Measurements from ENCODE around the gene U2AF1L4.

The U2AF1L4 gene

DNA sequence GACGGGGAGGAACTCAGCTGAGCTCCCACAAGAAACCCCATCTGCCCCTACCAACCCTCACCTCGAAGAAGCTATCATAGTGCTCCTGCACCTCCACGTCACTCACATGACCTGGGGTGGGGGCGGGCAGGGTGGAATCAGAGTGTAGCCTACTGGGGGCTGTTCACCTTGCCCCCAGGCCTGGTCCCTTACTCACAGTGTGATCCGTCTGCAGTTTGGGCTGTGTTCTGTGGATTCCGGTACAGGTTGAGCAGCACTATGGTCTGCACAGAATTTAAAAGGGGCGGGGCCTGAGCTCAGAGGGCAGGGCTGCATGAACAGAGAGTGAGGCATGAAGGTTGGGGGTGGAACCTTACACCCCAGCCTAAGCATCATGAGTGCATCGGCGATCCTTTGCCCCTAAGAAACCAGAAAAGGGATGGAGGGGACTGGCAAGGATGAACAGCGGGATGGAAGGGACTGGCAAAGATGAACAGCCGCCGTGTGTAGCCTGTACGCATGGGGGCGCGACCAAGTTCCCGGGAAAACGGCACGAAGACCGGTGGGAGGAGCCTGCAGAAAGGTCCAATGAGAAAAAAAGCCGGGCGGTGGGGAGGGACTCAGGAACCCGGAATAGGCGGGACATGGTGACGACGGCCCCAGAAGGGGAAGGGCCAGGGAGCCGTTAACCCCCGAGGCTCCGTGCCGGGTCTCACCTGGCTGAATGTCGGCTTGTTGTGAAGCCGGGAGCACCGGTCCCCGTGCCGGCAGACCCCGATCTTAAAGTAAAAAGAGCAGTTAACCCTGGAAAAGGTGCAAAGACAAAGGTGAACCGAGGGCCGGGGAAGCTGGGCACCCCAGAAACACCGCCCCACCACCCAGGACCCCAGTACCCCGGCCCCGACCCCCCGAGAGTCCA is 539 bp downstream of the U2AF1L4 start:
- DNase-seq (ENCODE audit: low spot score), result peak; percentile 82
- TF ChIP-seq, protein P1, sequence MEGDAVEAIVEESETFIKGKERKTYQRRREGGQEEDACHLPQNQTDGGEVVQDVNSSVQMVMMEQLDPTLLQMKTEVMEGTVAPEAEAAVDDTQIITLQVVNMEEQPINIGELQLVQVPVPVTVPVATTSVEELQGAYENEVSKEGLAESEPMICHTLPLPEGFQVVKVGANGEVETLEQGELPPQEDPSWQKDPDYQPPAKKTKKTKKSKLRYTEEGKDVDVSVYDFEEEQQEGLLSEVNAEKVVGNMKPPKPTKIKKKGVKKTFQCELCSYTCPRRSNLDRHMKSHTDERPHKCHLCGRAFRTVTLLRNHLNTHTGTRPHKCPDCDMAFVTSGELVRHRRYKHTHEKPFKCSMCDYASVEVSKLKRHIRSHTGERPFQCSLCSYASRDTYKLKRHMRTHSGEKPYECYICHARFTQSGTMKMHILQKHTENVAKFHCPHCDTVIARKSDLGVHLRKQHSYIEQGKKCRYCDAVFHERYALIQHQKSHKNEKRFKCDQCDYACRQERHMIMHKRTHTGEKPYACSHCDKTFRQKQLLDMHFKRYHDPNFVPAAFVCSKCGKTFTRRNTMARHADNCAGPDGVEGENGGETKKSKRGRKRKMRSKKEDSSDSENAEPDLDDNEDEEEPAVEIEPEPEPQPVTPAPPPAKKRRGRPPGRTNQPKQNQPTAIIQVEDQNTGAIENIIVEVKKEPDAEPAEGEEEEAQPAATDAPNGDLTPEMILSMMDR (IDR thresholded peaks at IDR 0.05; ENCODE audit: extremely low read depth, insufficient read depth, missing control alignments), result no peak
- in situ Hi-C loops (cut with MboI; ENCODE audit: low pct_unique_long_range_greater_than_20kb, low sequenced_read_pairs, unreplicated experiment), result no loop called here

DNA sequence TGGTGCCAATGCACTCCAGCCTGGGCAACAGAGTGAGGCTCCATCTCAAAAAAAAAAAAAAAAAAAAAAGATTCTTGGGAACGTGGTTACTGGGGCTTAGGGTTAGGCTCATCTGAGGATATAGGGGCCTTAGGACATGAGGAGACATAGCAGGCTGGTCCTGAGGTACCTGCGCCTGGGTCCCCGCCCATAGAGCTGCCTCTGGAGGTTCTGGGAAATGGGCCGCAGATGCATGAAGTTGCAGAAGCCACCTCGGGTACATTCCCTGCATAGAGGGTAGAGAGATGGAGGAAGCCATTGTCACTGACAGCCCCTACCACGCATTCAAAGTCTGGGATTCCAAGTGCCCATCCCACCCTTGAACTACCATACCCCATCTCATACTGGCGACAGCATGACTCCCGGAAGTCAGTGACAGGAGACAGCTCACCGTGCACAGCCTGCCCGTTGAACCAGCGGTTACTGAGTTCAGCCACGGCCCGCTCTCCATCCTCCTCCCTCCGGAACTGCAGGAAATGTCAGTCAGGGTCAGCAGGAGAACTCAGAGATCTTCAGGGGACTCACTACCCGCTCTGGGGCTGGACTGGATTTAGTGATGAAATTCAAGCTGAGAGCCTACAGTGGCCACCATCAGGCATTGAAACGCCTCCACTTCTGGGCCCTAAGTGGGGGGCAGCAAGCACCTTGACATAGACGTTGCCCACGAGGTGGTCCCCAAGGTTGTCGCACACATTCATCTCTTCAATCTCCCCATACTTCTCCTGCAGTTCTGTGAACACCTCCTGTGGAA is 1.4 kb downstream of the U2AF1L4 start:
- TF ChIP-seq, protein P1 (IDR thresholded peaks at IDR 0.05; ENCODE audit: extremely low read depth, insufficient read depth, missing control alignments), result no peak
- no peak for DNase-seq (ENCODE audit: low spot score)
- in situ Hi-C loops (cut with MboI; ENCODE audit: low pct_unique_long_range_greater_than_20kb, low sequenced_read_pairs, unreplicated experiment), result no loop called here

DNA sequence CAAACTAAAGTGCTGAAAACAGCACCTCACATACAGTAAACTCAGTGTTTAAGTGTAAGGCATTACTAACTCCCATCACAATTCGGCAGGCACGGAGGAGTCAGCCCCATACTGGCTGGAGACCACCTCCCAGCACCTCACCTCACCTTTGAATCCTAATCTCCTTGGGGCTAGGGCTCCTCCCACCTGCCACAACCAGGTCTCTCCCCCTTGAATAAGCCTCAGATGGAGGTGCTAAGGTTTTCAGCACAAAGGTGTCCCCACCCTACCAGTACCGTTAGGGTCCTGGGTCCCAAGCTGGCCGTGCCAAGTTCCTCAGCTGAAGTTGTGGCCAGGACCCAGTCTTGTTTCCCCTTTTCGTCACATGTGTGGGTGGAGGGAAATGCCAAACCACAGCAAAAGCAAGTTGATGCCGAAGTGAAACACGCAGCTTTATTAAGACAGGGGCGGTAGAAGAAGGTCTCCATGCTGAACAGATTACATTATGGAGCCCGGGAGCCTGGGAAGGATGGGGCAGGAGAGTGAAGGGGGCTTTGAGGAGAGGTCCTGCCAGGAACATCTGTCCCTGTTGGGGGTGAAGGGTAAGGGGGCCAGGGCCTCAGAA is 3.0 kb downstream of the U2AF1L4 start, which contains the start of gene IGFLR1:
Gene IGFLR1, minus strand, starts transcription at position 332 of the 604 bp plus-strand sequence. CDS start 1,272 bp downstream, outside the sequence.
- TF ChIP-seq, protein P1 (IDR thresholded peaks at IDR 0.05; ENCODE audit: extremely low read depth, insufficient read depth, missing control alignments), result no peak
- in situ Hi-C loops (cut with MboI; ENCODE audit: low pct_unique_long_range_greater_than_20kb, low sequenced_read_pairs, unreplicated experiment), result no loop called here
- DNase-seq (ENCODE audit: low spot score), result peak; percentile 70

DNA sequence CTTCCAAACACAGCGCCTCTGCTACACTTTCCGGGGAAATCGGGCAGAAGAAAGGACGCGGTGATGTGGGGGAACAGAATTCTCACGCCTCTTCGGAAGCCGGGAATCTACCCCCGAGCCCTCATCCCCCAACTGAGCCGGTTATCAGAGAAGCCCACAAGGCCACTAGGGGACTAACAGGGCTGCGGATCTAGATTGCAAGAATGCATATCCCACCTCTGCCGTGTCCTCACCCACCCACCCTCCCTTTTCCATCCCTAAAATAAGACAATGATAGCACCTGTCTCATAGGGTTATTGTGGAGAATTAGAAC is 4.1 kb downstream of the U2AF1L4 start:
- TF ChIP-seq, protein P1 (IDR thresholded peaks at IDR 0.05; ENCODE audit: extremely low read depth, insufficient read depth, missing control alignments), result no peak
- in situ Hi-C loops (cut with MboI; ENCODE audit: low pct_unique_long_range_greater_than_20kb, low sequenced_read_pairs, unreplicated experiment), result no loop called here

DNA sequence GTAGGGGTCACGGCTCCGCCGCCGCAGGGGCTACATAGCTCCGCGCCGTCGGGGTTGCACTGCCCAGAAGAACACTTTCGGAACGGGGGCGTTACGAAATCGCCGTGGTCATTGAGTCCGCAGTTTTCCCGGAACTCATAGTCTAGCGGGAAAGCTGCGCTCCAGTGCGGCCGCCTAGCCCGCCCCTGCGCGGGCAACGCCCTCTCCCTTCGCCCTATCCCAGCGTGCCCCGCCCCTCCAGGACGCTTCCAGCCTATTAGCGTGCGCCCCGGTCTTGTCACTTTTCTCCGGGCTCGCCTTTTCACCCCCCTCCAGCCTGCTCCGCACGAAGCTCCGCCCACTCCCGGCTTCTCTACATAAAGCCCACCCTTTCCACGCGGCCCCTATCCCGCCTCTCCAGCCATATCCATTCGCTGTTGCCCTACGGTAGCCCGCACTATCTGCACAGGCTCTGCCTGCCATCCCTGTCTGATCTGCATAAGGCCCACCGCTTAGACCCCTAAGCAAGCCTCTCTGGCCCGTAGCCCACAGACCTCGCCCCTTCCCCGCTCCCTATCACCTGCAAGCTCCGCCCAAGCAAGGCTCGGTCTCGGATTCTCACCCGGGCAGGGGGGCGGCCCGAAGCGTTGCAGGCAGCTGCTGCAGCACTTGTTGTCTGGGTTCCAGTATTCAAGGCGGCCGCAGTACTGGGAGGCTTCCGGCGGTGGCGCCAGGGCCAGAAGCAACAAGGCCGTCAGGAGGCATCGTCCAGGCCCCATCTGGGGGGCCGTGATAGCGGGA is 4.6 kb downstream of the U2AF1L4 start:
- DNase-seq (ENCODE audit: low spot score), result peak; percentile 99
- in situ Hi-C loops (cut with MboI; ENCODE audit: low pct_unique_long_range_greater_than_20kb, low sequenced_read_pairs, unreplicated experiment), result no loop called here
- TF ChIP-seq, protein P1 (IDR thresholded peaks at IDR 0.05; ENCODE audit: extremely low read depth, insufficient read depth, missing control alignments), result peak; percentile 35

More for the DNA sequence above, 4.1 kb downstream of the U2AF1L4 start:
- DNase-seq (ENCODE audit: low spot score), result no peak

DNA sequence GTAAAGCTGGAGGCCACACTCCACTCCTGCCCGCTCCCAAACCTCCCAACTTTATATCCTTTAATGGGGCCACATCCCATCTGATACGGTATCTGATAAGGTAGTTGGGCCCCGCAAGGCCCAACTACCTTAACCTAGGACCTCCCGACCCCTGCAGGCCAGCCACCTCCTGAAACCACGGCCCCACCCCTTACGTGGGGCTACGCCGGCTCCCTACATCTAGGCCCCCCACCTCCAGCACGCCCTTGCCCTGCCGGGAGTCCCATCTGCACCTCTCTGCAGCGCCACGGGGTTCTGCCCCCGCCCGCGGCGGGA is 5.2 kb downstream of the U2AF1L4 start:
- in situ Hi-C loops (cut with MboI; ENCODE audit: low pct_unique_long_range_greater_than_20kb, low sequenced_read_pairs, unreplicated experiment), result no loop called here
- TF ChIP-seq, protein P1 (IDR thresholded peaks at IDR 0.05; ENCODE audit: extremely low read depth, insufficient read depth, missing control alignments), result no peak
- no peak for DNase-seq (ENCODE audit: low spot score)

All from GM13977 (cell line).